Sciatic nerve (tissue), 2 donors: ENCODE measurements around the gene TPRX1. TPM values are rescaled to one million over a fixed set of nuclear protein-coding genes. Genes with fewer than 3 reads are reported as not detected.
A peak's percentile ranks its signal among the peaks of the same experiment; 100 is the strongest.
"Not testable (repeated sequence)": the region's sequence is repeated elsewhere in the genome, so short reads cannot be mapped to it uniquely, and the experiment has no call there.

ENCODE experiments used
- ATAC-seq: fragments of 200-7000 bp; cut with Tn5 transposase; one replicate; pipeline ENCODE4 v1.9.1; 2020; ENCODE audit warnings: mild to moderate bottlenecking, moderate library complexity
- DNase-seq: peaks from one replicate; pipeline ENCODE4 v3.0.0-alpha.2; 2020; ENCODE audit warnings: low spot score
- intact Hi-C: fragments of 100-400 bp; cut with DNase I; formaldehyde crosslinking; loops from one replicate; pipeline ENCODE4 v1.14.2; 2022
- total RNA-seq: library from RNA; stranded (reverse); fragmentation: NEBNext Ultra II Directional; extraction: Animal tissue kit (Norgen Biotek cat#: 25700); gene quantifications from one replicate; pipeline ENCODE4 v1.2.1, GENCODE V29; 2021
- donor health status: DM: no; HTN: no; CAD: no.
- donor health status: DM: no; HTN: no; CAD: no.

TPRX1 gene
- total RNA-seq, 1 donor from 2014 or later, result not detected

DNA sequence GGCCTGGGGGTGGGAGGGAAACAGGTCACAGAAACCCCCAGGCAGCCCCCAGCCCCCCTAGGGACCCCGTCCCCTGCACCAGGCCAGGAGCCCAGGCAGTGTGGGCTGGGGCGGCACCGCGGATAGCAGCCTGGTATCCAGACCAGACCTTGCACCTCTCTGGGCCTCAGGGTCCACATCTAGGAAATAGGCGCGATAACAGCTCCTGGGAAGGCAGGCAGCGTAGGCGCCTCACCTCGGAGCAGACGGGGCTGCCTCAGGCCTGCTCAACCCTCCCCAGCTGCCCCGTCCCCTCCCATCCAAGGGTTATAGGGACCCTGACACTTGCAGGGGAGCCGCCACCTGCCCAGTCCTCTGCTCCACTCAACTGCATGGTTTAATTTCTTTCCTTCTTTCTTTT, 680 bp downstream of the TPRX1 start:
- DNase-seq, intact Hi-C loops, ATAC-seq: not testable (repeated sequence)

DNA sequence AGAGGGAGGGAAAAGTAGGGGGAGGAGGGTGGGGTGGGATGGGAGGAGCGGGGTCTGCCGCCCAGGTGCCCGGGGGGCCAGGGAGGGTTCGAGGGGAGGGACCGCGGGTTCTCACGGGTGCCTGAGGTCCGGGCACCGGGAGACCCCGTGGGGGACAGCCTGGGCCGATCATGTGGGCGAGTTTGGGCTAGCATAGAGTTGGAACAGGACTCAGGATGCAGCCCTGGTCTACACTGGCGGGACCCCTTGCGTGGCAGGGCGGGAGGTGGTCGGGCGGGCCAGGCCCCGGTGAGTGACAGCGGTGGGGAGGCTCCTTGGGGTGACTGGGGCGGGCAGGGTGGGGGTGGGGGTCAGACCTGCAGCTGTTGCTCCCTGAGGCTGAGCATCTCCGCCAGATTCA, 1.2 kb downstream of the TPRX1 start:
- ATAC-seq, DNase-seq, intact Hi-C loops: not testable (repeated sequence)

DNA sequence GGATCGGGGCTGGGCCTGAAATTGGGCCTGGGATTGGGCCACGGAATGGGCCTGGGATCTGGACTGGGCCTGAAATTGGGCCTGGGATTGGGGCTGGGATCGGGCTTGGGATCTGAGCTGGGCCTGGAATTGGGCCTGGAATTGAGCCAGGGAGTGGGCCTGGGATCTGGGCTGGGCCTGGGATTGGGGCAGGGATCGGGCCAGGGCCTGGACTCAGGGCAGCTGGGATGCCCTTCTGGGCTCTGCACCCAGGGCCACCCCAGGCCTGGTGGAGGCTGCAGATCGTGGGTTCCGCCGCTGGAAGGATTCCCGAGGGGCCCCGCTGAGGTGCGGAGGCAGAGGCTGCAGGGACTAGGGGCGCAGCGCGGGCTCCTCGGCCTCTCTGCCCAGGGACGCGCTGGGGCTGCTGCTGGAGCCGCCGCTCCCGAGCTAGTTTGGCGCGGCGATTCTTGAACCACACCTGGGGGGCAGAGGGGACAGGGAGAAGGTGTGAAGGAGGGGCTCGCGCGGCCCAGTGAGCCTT, 1.8 kb downstream of the TPRX1 start:
- no peak for ATAC-seq
- DNase-seq, result no peak
- intact Hi-C loops, result no loop called here

GRCh38 chr19:47801270-47801669, 3.1 kb downstream of the TPRX1 start:
- intact Hi-C loops, result no loop called here
- DNase-seq (no peak), ATAC-seq (no peak)

GRCh38 chr19:47798904-47799266, 5.5 kb downstream of the TPRX1 start:
- ATAC-seq (no peak), DNase-seq (no peak)
- intact Hi-C loops, result no loop called here

- intact Hi-C loops, result no loop called here
- no peak for DNase-seq
- no peak for ATAC-seq
These were observed 6.1 kb downstream of the TPRX1 start for GRCh38 chr19:47797996-47798903.

DNA sequence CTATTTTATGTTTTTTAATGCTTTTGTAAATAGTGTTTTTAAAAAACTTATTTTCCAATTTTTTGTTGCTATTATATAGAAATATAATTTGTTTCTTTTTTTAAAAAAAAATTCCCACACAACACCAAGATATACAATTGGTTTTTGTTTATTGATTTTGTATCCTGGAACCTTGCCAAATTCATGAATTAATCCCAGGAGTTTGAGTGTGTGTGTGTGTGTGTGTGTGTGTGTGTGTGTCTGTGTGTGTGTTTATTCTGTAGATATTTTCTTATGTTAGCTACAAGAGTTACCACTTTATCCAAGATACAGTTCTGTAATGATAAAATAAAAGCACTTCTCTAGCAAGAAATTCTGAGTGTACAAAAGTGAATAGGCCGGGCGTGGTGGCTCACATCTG, 7.6 kb downstream of the TPRX1 start:
- ATAC-seq, result no peak
- no peak for DNase-seq
- intact Hi-C loops, result no loop called here

GRCh38 chr19:47794526-47794925, 9.8 kb downstream of the TPRX1 start:
- no peak for ATAC-seq
- intact Hi-C loops, result no loop called here
- DNase-seq, result no peak

- ATAC-seq, result no peak
- no peak for DNase-seq
- intact Hi-C loops, result no loop called here
These were observed 11.7 kb downstream of the TPRX1 start for GRCh38 chr19:47792616-47793015.

- ATAC-seq (peak; percentile 81), DNase-seq (peak; percentile 93)
- intact Hi-C loops, result no loop called here
These were observed 13.9 kb downstream of the TPRX1 start for GRCh38 chr19:47790398-47790814.

GRCh38 chr19:47789811-47790210, 14.5 kb downstream of the TPRX1 start:
- ATAC-seq, DNase-seq: not testable (repeated sequence)
- intact Hi-C loops, result loop anchor here (10.0 kb wide), 1 partner anchor 75 kb away; the partner anchor contains the start of gene EHD2

DNA sequence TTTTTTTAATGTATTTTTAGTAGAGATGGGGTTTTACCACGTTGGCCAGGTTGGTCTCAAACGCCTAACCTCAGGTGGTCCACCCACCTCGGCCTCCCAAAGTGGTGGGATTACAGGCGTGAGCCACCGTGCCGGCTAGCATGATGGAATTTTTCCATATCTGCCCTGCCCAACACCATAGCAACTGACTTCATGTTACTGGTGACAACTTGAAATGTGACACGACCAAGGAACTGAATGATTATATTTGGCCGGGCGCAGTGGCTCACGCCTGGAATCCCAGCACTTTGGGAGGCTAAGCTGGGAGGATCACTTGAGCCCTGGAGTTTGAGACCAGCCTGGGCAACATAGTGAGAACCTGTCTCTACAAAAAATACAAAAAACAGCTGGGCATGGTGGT, 17.0 kb downstream of the TPRX1 start:
- intact Hi-C loops, result loop anchor here (10.0 kb wide), 1 partner anchor 73 kb away; the partner anchor contains the start of gene EHD2
- DNase-seq, ATAC-seq: not testable (repeated sequence)

GRCh38 chr19:47786566-47786965, 17.8 kb downstream of the TPRX1 start:
- intact Hi-C loops, result loop anchor here (10.0 kb wide), 1 partner anchor 72 kb away; the partner anchor contains the start of gene EHD2
- DNase-seq, result no peak
- no peak for ATAC-seq

DNA sequence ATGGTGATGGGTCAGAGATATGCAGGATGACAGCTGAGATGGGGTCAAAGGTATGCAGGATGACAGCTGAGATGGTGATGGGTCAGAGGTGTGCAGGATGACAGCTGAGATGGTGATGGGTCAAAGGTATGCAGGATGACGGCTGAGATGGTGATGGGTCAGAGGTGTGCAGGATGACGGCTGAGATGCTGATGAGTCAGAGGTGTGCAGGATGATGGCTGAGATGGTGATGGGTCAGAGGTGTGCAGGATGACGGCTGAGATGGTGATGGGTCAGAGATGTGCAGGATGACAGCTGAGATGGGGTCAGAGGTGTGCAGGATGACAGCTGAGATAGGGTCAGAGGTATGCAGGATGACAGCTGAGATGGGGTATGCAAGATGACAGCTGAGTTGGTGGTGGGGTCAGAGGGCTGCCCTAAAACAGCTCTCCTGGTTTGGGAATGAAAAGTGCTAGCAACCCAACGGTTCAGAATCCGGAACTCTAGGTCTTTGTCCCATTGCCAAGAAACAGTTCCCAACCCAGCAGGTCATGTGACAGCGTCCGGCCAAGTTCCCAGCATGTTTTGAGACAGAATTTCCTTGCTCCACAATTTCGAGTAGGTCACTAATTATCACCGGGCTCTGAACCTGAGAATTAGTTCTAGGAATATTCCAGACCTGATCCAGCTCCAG, 22.6 kb downstream of the TPRX1 start:
- DNase-seq (peak; percentile 79), ATAC-seq (peak; percentile 35)
- intact Hi-C loops, result loop anchor here (10.0 kb wide), 1 partner anchor 67 kb away; the partner anchor contains the start of gene EHD2

GRCh38 chr19:47780215-47780551, 24.2 kb downstream of the TPRX1 start:
- ATAC-seq (no peak), DNase-seq (no peak)
- intact Hi-C loops, result loop anchor here (10.0 kb wide), 1 partner anchor 65 kb away; the partner anchor contains the start of gene EHD2

- peak; percentile 75 for DNase-seq
- peak; percentile 33 for ATAC-seq
- intact Hi-C loops, result loop anchor here (10.0 kb wide), 1 partner anchor 65 kb away; the partner anchor contains the start of gene EHD2
These were observed 24.7 kb downstream of the TPRX1 start for GRCh38 chr19:47779524-47780214.

DNA sequence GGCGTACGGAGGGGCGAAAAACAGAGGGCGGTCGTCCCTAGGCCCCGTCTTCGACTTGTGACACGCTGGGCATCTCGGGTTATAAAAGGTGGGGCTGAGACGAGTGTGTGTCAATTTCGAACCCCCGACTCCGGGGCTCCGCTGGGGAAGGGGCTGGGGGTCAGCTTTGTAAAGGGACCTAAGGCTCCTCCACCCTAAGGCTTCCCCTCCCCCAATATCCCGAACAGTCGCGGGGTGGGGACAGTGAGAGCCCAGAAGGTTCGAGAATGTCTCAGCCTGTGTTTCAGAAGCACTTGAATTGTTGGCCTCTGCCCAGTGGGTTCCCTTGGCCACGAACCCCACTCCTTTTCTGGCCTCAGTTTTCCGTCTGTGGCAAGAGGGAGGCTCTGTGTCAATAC, 25.4 kb downstream of the TPRX1 start:
- DNase-seq, result no peak

DNA sequence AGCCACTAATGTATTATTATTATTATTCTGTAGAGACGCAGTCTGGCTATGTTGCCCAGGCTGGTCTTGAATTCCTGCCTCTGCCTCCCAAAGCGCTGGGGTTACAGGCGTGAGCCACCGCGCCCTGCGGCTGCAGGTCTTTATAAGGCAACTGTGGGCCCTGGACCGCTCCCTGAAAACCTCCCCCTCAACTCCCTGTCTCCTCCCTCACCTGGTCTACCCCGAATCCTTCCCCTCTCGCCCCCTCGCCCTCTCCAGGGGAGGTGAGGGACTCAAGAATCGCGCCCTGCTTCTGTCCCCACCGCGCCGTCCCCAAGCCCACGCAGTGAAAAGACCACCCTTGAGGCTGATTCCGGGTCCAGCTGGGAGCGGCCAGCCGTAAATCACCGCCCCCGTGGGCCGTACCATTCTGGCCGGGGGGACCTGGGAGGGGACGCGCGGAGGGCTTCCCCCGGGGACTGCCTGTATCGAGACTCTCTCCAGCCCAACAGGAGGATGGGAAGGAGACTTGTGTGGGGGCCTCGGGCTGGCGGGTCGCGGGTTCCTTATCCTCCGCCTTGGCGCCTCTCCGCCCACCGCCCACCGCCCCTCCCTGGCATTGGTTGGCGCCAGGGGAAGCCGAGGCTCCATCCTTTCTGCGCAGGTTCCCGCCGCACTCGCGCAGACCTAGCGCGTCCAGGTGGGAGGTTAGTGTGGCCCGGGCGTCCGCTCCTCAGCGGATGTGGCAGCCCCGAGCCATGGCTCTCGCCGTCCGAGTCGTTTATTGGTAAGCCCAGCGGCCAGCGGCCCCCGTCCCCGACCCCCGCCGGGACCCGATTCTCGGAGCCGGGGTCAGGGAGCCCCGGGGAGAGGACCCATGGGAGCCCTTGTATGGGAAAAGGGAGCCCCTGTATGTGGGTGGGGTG, 26.1 kb downstream of the TPRX1 start, which contains the start of gene SELENOW:
SELENOW (plus strand) TSS at position 655 of the 905 bp plus-strand sequence; CDS start at position 738, 83 bp downstream.
- peak; percentile 92 for ATAC-seq
- peak; percentile 89 for DNase-seq
- intact Hi-C loops, result no loop called here

More for the DNA sequence above, 25.4 kb downstream of the TPRX1 start:
- intact Hi-C loops, result no loop called here
- peak; percentile 51 for ATAC-seq
